Stimulated activated naive CD8-positive, alpha-beta T cell treated with anti-CD3 and anti-CD28 coated beads, Interleukin-15, Interleukin-2, amounts not matched to agents 100 ng/mL and 50 ng/mL, for 24 hours (primary cell): ENCODE results near the gene PPIG.

Source experiments
- H3K27ac Mint-ChIP-seq: one replicate; pipeline ENCODE4 v1.8.0; 2021; ENCODE audit warnings: mild to moderate bottlenecking, mixed read lengths
- H3K27me3 Mint-ChIP-seq: one replicate; pipeline ENCODE4 v1.8.0; 2021; ENCODE audit warnings: mixed read lengths
- H3K36me3 Mint-ChIP-seq: one replicate; pipeline ENCODE4 v1.8.0; 2021; ENCODE audit warnings: low read depth, mixed read lengths
- H3K4me1 Mint-ChIP-seq: one replicate; pipeline ENCODE4 v1.8.0; 2021; ENCODE audit warnings: low read depth, mixed read lengths
- H3K4me3 Mint-ChIP-seq: one replicate; pipeline ENCODE4 v1.8.0; 2021; ENCODE audit warnings: mild to moderate bottlenecking, mixed read lengths
- H3K9me3 Mint-ChIP-seq: one replicate; pipeline ENCODE4 v1.8.0; 2021; ENCODE audit warnings: mixed read lengths

The PPIG gene

GRCh38 chr2:169623235-169623634 is 39.1 kb downstream of the PPIG start:
- Mint-ChIP-seq H3K4me3 (no peak overlapping the region), H3K27me3 (no peaks in the 10 kb centered on the region), H3K9me3 (no peaks in the 10 kb centered on the region), H3K27ac (no peak overlapping the region), H3K36me3 (peaks cover 68% of the 10 kb centered on the region), H3K4me1 (peaks cover 19% of the 10 kb centered on the region)

GRCh38 chr2:169625781-169626180 is 41.6 kb downstream of the PPIG start:
- Mint-ChIP-seq H3K4me1 (peaks cover 3% of the 10 kb centered on the region), H3K36me3 (peaks cover 52% of the 10 kb centered on the region), H3K9me3 (no peaks in the 10 kb centered on the region)

GRCh38 chr2:169636440-169637097 is 52.4 kb downstream of the PPIG start:
- Mint-ChIP-seq H3K27ac (no peak overlapping the region), H3K4me1 (no peaks in the 10 kb centered on the region), H3K27me3 (no peaks in the 10 kb centered on the region), H3K4me3 (no peak overlapping the region), H3K9me3 (no peaks in the 10 kb centered on the region), H3K36me3 (peaks cover 28% of the 10 kb centered on the region)

More at GRCh38 chr2:169625781-169626180, 41.6 kb downstream of the PPIG start:
- Mint-ChIP-seq H3K27me3 (no peaks in the 10 kb centered on the region), H3K27ac (peak overlapping the region; percentile 24), H3K4me3 (no peak overlapping the region)

- Mint-ChIP-seq H3K27ac (no peak overlapping the region), H3K36me3 (peaks cover 22% of the 10 kb centered on the region), H3K4me1 (no peaks in the 10 kb centered on the region)
These were observed 53.5 kb downstream of the PPIG start for GRCh38 chr2:169637620-169638019.

GRCh38 chr2:169640104-169640503 is 56.0 kb downstream of the PPIG start:
- Mint-ChIP-seq H3K36me3 (peaks cover 12% of the 10 kb centered on the region), H3K4me3 (no peak overlapping the region), H3K27ac (no peak overlapping the region), H3K27me3 (no peaks in the 10 kb centered on the region), H3K4me1 (no peaks in the 10 kb centered on the region), H3K9me3 (no peaks in the 10 kb centered on the region)

More at GRCh38 chr2:169637620-169638019, 53.5 kb downstream of the PPIG start:
- Mint-ChIP-seq H3K9me3 (no peaks in the 10 kb centered on the region), H3K27me3 (no peaks in the 10 kb centered on the region), H3K4me3 (no peak overlapping the region)

DNA sequence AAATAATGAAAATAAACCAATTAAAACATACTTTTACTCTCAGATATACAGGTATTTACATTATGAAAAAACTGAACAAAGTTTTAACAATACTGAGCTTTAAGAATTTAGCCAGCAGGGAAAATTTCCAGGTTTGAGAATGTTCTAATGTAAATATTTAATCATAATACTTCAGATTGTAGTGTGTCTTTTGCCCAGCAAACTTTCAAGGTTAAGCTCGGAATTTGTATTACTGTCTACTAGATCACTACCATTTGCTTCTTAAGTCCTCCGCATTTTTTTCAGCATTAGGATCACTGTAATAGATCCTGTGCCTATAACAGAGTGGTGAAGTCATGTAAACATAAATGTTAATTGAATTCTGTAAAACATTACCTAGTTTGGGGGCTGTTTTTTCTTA is 57.3 kb downstream of the PPIG start:
- Mint-ChIP-seq H3K27ac (no peak overlapping the region), H3K9me3 (no peaks in the 10 kb centered on the region), H3K36me3 (peaks cover 12% of the 10 kb centered on the region), H3K4me3 (no peak overlapping the region), H3K27me3 (no peaks in the 10 kb centered on the region), H3K4me1 (no peaks in the 10 kb centered on the region)

DNA sequence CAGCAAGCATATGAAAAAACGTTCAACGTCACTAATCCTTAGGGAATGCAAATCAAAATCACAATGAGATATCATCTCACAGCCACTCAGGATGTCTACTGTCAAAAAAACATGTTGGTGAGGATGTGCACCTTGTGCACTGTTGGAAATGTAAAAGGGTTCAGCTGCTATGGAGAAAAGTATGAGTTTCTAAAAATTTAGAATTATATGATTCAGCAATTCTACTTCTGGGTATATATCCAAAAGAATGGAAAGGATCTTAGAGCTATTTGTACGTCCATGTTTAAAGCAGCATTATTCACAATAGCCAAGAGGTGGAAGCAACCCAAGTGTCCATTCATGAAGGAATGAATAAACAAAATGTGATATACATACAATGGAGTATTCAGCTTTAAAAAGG is 60.0 kb downstream of the PPIG start:
- H3K27me3 Mint-ChIP-seq = peaks cover 5% of the 10 kb centered on the region
- no peak overlapping the region for H3K4me3 Mint-ChIP-seq
- H3K4me1 Mint-ChIP-seq = peaks cover 3% of the 10 kb centered on the region
- H3K9me3 Mint-ChIP-seq = no peaks in the 10 kb centered on the region
- peaks cover 12% of the 10 kb centered on the region for H3K36me3 Mint-ChIP-seq
- no peak overlapping the region for H3K27ac Mint-ChIP-seq

- Mint-ChIP-seq H3K4me3 (no peak overlapping the region), H3K27ac (no peak overlapping the region), H3K9me3 (no peaks in the 10 kb centered on the region), H3K27me3 (peaks cover 13% of the 10 kb centered on the region), H3K4me1 (peaks cover 3% of the 10 kb centered on the region), H3K36me3 (no peaks in the 10 kb centered on the region)
These were observed 63.3 kb downstream of the PPIG start for GRCh38 chr2:169647496-169647895.

- peaks cover 3% of the 10 kb centered on the region for H3K4me1 Mint-ChIP-seq
- peaks cover 20% of the 10 kb centered on the region for H3K27me3 Mint-ChIP-seq
- no peak overlapping the region for H3K4me3 Mint-ChIP-seq
- no peaks in the 10 kb centered on the region for H3K9me3 Mint-ChIP-seq
- H3K27ac Mint-ChIP-seq = no peak overlapping the region
- no peaks in the 10 kb centered on the region for H3K36me3 Mint-ChIP-seq
These were observed 65.1 kb downstream of the PPIG start for GRCh38 chr2:169649278-169649677.

DNA sequence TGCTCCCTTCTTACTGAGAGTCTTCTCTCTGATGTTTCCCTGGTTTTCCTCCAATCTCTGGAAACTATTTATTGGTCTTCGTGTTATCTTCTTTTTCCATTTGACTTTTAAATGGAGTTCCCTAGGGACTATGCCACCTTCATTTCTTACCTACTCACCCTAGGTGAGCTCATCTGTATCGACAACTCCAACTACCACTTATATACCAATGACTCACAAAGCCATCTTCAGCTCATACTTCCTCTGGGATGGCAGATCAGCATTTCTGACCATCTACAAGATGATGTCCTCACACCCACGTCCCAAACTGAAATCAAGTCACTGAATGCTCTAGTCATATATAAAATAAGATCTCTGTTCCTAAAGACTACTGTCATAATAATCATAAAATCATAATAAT is 69.5 kb downstream of the PPIG start:
- Mint-ChIP-seq H3K36me3 (no peaks in the 10 kb centered on the region), H3K4me3 (no peak overlapping the region), H3K27me3 (peaks cover 21% of the 10 kb centered on the region)

DNA sequence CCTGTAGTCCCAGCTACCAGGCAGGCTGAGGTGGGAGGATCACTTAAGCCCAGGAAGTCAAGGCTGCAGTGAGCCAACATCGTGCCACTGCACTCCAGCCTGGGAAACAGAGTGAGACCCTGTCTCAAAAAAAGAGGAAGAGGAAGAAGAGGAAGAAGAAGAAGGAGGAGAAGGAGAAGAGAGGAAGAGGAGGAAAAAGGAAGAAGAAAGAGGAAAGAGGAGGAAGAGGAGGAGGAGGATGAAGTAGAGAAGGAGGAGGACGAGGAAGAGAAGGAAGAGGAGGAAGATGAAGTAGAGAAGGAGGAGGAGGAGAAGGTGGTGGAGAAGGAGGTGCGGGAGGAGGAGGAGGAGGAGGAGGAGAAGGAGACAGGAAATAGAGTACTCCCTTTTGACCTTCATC is 72.0 kb downstream of the PPIG start:
- no peak overlapping the region for H3K4me3 Mint-ChIP-seq
- no peak overlapping the region for H3K27ac Mint-ChIP-seq
- peaks cover 7% of the 10 kb centered on the region for H3K4me1 Mint-ChIP-seq
- peaks cover 16% of the 10 kb centered on the region for H3K27me3 Mint-ChIP-seq
- no peaks in the 10 kb centered on the region for H3K9me3 Mint-ChIP-seq
- no peaks in the 10 kb centered on the region for H3K36me3 Mint-ChIP-seq

More for the DNA sequence above, 69.5 kb downstream of the PPIG start:
- no peaks in the 10 kb centered on the region for H3K9me3 Mint-ChIP-seq
- no peaks in the 10 kb centered on the region for H3K4me1 Mint-ChIP-seq
- no peak overlapping the region for H3K27ac Mint-ChIP-seq

DNA sequence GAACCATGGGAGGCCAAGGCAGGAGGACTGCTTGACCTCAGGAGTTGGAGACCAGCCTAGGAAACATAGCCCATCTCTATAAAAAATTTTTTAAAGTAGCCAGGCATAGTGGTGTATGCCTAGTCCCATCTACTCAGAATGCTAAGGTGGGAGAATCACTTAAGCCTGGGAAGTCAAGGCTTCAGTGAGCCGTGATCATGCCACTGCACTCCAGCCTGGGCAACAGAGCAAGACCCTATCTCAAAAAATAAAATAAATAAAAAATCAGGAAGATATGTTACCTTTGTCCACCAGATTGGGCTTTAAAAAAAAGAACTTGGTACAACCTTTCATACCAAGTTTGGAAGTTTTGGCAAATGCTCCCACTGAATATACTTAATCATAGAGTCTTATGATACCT is 74.7 kb downstream of the PPIG start:
- H3K27ac Mint-ChIP-seq = no peak overlapping the region
- H3K4me3 Mint-ChIP-seq = no peak overlapping the region
- peaks cover 9% of the 10 kb centered on the region for H3K27me3 Mint-ChIP-seq
- peaks cover 10% of the 10 kb centered on the region for H3K4me1 Mint-ChIP-seq
- H3K9me3 Mint-ChIP-seq = no peaks in the 10 kb centered on the region
- H3K36me3 Mint-ChIP-seq = no peaks in the 10 kb centered on the region

DNA sequence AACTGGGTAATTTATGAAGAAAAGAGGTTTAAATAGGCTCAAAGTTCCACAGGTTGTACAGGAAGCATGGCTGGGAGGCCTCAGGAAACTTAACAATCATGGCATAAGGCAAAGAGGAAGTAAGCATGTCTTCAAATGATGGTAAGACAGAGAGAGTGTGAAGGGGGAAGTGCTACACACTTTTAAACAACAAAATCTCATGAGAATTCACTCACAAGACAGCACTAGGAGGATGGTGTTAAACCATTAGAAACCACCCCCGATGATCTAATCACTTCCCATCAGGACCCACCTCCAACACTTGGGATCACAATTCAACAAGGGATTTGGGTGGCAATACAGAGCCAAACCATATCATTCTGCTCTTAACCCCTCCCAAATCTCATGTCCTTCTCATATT is 75.2 kb downstream of the PPIG start:
- Mint-ChIP-seq H3K4me1 (peaks cover 10% of the 10 kb centered on the region), H3K36me3 (no peaks in the 10 kb centered on the region), H3K27me3 (peaks cover 5% of the 10 kb centered on the region), H3K4me3 (no peak overlapping the region), H3K27ac (no peak overlapping the region), H3K9me3 (no peaks in the 10 kb centered on the region)

DNA sequence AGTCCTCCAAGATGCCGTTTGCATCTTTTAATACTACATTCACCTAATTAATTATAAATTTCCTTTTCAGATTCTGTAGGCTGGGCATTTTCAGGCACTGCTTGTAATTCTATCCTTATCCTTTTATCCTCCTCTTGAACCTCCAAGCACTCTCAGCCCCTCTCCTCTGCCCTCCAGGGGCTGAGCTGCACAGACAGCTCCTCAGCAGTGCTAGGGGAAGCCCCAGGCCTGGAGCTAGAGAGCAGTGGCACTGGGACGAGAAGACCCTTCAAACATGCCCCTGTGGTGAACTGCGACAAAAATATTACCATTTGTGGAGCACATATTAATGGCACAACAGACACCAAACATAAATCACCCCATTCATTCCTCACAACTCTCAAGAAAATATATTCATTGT is 77.1 kb downstream of the PPIG start:
- Mint-ChIP-seq H3K36me3 (no peaks in the 10 kb centered on the region), H3K4me3 (no peak overlapping the region), H3K9me3 (no peaks in the 10 kb centered on the region), H3K27me3 (peaks cover 2% of the 10 kb centered on the region), H3K27ac (no peak overlapping the region), H3K4me1 (peaks cover 10% of the 10 kb centered on the region)

GRCh38 chr2:169662744-169663143 is 78.6 kb downstream of the PPIG start:
- Mint-ChIP-seq H3K4me3 (no peak overlapping the region), H3K27me3 (no peaks in the 10 kb centered on the region), H3K9me3 (no peaks in the 10 kb centered on the region), H3K4me1 (peaks cover 10% of the 10 kb centered on the region), H3K27ac (no peak overlapping the region), H3K36me3 (no peaks in the 10 kb centered on the region)

- no peak overlapping the region for H3K4me3 Mint-ChIP-seq
- H3K36me3 Mint-ChIP-seq = no peaks in the 10 kb centered on the region
- H3K4me1 Mint-ChIP-seq = peaks cover 10% of the 10 kb centered on the region
- no peaks in the 10 kb centered on the region for H3K27me3 Mint-ChIP-seq
- H3K27ac Mint-ChIP-seq = no peak overlapping the region
- H3K9me3 Mint-ChIP-seq = no peaks in the 10 kb centered on the region
These were observed 79.1 kb downstream of the PPIG start for GRCh38 chr2:169663247-169663646.
